ENCODE measurements around the gene CTTNBP2NL. TPM values are rescaled to one million over a fixed set of nuclear protein-coding genes. Genes with fewer than 3 reads are reported as not detected.

Gene CTTNBP2NL
- 35.5 TPM for polyA plus RNA-seq (2013, experiment 1 of 2; ENCODE audit: insufficient read length)
- polyA plus RNA-seq (2013, experiment 2 of 2; ENCODE audit: insufficient read length), result 36.8 TPM

DNA sequence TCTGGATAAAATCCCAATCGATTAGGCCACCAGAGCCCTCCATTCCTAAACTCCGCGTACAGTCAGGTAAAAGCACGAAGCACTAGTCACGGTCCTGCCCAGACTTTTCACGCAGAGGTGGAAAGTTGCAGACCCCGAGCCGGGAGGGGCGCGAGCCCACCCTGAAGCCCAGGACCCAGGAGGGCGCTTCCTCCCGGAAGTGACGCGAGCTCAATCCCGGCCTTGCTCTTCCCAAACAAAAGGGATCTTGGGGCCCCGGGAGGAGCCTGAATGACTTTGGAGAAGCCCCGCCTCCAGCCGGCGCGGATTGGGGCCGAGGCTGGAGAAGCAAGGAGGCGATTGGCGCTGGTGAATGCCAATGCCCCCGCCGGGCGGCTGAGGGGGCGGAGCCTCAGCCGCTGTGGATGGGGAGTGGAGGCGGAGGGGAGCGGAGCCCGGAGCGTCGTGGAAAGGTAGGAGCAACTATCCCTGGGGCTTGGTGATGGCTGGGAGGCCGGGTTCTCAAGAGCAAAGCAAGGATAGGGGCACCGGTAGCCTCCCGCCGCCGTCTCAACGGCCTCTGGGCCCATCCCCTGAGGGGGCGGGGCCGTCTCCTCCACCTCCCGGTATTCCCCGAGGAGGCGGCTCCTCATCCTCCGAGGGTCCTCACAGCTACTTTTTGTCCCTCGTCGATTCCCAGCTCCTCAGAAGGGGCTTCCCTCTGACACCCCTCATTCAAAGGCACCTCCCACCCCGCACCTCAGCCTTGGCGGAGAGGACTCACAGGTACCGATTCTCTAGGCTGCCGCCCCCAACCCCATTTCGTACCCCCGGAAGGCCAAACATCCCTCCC lies at the start of gene CTTNBP2NL:
TSS of gene CTTNBP2NL (plus strand) at position 394 of the 832 bp plus-strand sequence. CDS start 19,952 bp downstream, outside the sequence.
- DNase-seq, result peak; percentile 97

DNA sequence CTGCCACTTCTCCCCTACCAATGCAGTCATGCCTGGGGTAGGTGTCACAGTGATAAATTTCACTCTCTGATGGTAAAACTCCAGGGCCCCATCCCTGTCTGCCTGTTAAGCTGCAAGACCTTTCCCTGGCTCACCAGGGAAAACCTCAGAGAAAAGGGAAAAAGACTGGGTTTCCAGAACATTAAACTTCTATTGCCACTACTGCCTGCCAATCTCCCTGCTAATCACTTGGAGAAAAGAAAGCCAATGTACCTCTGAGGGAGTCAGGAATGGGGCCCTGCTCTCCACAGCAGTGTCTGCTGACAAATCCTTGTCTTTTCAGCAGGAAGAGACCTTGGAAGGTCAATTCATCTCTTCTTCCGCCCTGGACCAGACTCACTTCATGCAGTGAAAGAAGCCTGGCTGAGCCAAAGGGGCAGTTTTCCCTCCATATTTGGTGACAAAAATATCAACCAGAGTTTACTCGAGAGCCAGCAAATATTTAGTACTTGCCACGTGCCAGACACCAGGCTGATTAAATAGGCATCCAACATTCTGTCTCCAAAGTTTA lies 49.1 kb upstream of the CTTNBP2NL start:
- DNase-seq, result no peak

- no peak for DNase-seq
These were observed 39.2 kb upstream of the CTTNBP2NL start for GRCh38 chr1:112356765-112357164.

DNA sequence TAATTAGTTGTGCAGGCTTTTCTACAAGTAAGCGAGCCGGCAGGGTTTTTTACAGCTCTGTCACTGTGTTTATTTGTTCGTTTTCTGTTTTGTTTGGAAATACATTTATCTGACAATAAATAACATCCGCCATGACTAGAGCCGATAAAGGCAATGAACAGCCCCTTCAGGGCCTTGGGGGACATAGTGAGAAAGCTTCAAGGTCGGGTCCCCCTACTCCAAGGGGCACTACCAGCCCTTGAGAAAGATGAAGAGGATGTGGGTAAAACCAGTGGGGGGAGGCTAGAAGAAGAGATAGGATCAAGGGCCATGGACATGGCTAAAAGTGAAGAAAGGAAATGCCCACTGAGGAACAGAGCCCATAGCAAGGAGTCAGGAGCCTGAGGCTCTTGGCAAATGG lies 38.5 kb upstream of the CTTNBP2NL start:
- no peak for DNase-seq

GRCh38 chr1:112358061-112358770 lies 37.8 kb upstream of the CTTNBP2NL start:
- no peak for DNase-seq

- DNase-seq, result peak; percentile 54
These were observed 37.1 kb upstream of the CTTNBP2NL start for GRCh38 chr1:112358798-112359408.

GRCh38 chr1:112359961-112360767 lies 35.9 kb upstream of the CTTNBP2NL start:
- DNase-seq, result peak; percentile 81

GRCh38 chr1:112363636-112364035 lies 32.4 kb upstream of the CTTNBP2NL start:
- DNase-seq, result no peak

- no peak for DNase-seq
These were observed 27.8 kb upstream of the CTTNBP2NL start for GRCh38 chr1:112368198-112368597.

DNA sequence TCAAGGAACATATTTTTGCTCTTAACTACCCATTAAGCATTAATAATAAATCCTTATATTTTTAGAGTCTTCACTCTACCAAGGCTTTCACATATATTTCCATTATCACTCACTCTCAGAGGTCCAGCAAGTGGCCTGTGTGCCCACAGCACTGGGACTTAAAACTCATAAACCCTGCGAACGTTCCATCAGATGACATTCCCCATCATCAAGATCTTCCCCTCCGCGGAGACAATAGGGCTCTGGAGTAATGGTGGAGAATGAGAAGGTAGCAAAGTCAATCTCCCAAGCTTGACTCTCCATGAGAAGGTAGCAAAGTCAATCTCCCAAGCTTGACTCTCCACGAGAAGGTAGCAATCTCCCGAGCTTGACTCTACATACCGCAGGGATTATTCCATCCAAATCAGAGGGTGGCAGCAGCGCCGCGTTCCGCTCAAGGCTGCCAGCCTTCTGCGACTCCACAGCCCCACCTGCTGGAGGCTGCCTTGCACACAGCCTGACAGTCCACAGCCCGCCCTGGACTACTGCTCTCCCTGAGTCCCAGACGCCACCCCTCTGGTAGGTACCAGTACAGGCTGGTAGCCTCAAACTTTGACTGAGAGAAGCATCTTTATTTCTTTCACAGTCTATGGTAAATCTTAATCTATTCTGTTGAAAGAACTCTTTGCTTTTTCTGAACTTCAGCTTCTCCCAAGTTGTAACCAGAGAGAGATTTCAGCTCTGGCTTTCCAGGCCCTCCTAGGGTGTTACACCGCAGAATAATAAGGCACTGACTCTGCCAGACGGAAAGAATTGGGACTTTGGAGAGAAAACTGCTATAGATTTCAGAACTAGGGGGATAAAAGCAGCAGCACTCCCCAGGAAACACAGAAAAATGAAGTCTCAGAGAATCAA lies 26.4 kb upstream of the CTTNBP2NL start:
- peak; percentile 78 for DNase-seq

DNA sequence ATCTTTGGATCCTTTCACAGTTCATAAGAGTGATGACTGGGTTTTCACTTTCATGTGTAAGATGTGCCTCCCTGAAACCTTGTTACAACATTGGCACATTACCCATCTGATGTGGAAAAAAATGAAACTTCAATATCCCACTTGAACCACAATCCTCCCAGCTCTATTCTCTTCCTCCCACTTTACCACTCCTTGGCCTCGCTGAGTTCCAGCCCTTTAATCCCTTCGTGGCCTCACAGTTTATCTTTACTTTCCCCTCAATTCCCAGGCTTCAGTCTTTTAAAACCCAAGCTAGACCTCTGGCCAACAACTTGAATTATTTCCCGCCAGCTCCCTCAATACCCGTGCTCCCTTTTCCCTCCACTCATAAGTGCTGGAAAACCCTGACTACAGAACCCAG lies 25.0 kb upstream of the CTTNBP2NL start:
- DNase-seq, result no peak

DNA sequence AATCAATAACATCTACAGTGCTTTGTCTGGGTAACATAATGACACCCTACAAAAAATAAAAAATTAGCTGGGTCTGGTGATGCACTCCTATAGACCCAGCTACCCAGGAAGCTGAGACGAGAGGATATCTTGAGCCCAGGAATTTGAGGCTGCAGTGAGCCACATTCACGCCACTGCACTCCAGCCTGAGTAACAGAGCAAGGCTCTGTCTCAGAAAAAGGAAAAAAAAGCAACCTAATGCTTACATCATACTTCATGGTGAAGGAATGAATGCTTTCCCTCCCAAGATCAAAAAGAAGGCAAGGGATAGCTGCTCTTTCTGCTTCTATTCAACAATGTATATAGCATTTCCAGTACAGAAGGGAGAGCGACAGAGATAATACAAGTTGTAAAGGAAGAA lies 24.2 kb upstream of the CTTNBP2NL start:
- DNase-seq, result peak; percentile 27

- DNase-seq, result no peak
These were observed 22.2 kb upstream of the CTTNBP2NL start for GRCh38 chr1:112373806-112374205.

DNA sequence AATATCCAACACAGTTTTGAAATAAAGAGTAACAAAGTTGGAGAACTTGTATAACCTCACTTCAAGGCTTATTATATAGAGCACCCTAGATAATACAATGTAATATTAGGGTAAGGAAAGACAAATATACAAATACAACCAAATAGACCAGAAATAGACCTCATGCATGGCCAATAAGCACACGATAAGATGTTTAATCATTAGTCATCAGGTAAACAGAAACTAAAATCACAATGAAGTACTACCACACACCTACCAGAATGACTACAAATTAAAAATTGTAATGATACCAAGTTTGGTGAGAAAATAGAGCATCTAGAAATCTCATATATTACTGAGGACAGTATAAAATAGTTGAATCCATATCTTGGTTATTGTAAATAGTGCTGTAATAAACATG lies 20.3 kb upstream of the CTTNBP2NL start:
- DNase-seq, result no peak

DNA sequence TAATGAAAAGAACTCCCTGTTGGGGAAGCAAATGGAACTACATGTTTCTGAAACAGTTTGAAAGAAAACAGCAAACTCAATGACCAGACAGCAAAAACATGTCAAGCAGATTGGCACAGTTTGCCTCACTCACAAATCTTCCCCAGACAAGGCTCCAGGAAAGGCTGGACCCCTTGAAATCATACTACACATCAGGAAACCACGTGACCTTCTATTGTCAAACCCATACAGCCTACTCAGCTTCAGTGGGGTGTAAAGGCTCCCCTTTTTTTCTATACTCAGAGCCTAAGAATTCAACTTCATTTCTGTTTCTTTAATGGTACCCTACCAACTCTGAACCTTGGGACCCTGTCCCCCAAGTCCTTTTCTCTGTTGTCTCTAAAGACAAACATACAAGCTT lies 15.7 kb upstream of the CTTNBP2NL start:
- DNase-seq, result no peak

- DNase-seq, result no peak
These were observed 14.5 kb upstream of the CTTNBP2NL start for GRCh38 chr1:112381324-112382076.

- DNase-seq, result no peak
These were observed 12.1 kb upstream of the CTTNBP2NL start for GRCh38 chr1:112383759-112384370.

DNA sequence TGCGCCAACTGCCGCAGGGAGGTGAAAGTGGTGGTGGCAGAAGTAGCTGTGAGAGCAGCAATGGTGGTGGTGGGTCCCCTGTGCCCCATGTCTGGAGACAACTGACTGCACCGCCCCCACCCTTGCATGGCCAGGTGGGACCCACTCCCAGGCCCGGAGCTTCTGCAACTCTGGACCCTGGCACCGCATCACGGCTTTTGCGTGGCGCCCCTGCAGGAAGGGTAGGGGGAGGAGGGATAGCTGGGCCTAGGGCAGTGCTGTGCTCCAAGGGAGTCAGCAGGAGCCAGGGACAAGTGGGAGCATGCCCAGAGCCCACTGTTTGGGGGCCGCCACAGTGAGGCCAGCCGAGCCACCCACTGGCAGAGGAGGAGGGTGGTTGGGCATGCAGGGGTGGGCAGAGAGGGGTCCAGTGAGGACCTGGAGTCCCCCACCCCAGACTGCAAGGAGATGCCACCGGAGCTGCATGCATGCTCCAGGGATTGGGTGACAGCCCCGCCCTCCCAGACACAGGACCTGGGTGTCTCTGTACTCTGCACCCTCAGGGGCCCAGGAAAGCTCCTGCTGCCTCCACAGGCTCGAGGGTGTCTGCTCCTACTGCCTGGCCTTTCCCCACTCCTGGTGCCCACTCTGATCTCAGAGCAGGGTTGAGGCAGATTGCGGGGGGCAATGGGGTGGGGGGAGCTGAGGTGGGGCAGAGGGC lies 9.8 kb upstream of the CTTNBP2NL start:
- DNase-seq, result no peak

- DNase-seq, result no peak
These were observed 9.2 kb upstream of the CTTNBP2NL start for GRCh38 chr1:112386731-112387346.
